ENCODE measurements around the gene CIITA.

The CIITA gene

DNA sequence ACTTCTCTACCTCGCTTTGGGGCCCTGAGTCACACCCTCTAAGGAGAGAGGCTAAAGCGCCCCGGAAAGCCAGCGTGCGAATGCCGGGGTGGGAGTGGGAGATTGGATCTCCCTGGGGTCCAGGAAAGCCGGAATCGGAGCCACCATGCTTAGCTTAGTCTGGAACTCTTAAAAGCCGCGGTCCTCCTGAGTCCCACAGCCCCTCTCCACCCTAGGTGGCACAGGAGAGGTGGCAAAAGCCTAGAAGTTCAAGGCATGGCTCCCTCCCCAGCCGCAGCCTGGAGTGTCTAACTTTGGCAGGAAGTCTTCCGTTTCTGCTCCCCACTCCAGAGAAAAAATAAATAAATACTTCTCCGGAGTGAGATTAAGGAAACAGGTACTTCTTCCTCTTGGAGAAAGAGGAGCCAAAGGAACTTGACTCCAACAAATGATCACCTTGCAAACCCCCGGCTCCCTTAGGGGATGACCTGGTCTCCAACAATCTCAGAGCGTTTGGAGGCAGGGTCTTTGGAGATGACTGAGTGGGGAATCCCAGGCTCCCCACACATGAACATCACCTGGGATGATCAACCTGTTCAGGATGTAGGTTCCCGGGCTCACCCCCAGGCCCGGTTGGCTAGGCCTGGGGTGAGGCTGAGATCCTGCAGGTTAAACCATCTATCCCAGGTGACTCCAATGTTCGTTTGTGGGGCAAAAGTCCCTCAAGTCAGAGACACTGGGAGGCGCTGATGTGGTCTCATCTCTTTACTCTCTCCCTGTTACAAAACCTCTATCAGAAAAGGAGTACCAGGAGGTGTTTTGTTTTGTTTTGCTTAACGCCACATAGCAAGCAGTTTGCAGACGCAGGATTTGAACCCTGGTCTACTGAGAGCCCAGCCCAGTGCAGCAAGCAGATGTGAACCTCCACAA is 2.9 kb downstream of the CIITA start:
- no peak for DNase-seq (ENCODE audit: low read depth)

DNA sequence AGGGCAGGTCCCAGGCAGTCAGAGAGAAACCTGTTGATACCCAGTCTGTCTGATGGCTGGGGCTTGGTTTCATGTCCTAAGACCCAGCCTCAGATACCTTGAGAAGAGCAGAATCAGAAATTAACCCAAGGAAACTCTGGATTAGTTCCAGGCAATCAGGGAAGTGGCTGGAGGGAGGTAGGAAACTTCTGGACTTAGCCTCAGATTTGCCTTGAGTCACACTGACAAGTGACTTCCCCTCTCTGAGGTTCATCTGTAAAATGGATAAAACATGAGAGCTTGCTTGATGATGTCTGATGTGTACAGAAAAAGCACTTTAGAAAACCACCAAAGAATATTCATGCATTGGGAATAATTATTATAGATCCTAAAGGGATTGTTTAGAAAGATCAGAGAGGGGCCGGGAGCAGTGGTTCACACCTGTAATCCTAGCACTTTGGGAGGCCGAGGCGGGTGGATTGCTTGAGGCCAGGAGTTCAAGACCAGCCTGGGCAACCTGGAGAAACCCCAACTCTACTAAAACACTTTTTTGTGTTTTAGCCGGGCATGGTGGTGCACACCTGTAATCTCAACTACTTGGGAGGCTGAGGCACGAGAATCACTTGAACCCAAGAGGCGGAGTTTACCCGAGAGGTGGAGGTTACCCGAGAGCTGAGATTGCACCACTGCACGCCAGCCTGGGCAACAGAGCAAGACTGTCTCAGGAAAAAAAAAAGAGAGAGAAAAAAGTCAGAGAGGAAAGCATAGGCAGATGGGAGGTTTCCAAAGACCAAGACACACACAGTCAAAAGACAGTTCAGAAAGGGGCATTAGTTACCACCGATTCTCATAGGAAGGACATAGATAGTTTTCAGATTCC is 3.8 kb downstream of the CIITA start:
- DNase-seq (ENCODE audit: low read depth): no peak

DNA sequence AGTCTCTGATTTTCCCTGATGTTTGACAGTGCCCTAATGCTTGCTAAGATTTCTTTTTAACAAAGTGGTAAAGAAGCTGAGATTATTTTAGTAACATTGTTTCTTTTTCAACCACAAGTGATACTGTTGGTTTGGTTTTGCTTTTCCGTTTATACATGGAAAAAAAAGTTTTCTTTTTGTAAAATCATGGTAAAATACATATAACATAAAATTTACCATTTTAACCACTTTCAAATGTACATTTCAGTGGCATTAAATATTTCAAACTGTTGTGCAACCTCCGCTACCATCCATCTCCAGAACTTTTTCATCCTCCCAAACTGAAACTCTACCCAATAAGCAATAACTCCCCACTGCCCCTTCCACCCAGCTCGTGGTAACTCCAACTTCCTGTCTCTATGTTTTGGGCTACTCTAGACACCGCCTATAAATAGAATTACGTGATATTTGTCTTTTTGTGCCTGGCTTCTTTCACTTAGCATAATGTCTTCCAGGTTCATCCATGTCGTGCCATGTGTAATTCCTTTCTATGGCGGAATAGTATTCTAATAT is 4.6 kb downstream of the CIITA start:
- no peak for DNase-seq (ENCODE audit: low read depth)

DNA sequence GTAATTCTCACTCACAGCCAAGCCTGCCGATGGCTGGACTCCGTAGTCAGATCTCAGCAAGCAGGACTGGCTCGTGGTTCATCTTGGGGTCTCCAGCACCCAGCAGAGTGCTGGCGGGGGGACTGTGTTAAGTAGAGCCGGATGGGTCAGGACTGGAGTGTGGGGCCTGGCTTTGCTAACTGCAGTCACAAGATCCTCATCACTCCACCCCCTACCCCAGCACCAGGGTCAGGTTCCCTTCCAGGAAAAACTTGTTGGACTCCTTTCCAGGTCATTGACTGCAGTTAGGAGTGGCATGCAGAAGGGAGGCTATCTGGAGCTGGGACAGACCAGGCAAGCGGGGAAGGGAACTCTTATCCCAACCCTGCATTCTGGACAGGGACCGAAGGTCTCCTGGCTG is 6.0 kb downstream of the CIITA start:
- DNase-seq (ENCODE audit: low read depth): no peak

DNA sequence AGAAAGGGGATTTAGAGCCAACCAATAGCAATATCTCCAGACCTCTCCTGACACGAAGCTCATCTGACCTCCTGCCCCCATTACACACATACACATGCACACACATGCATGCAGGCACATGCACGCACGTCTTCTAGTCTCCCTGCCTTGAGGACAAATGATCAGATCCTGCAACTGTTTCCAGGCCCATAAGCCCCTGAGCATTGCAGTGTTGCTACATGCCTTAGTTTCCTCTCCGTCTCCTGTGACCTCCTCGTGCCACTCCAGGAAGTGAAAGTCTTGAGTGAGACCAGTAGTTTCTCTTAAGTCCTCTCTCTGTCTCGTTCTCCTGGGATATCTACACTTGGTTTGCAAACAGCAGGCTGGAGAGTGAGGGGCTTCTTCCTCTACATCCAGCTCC is 8.2 kb downstream of the CIITA start:
- DNase-seq (ENCODE audit: low read depth): no peak

DNA sequence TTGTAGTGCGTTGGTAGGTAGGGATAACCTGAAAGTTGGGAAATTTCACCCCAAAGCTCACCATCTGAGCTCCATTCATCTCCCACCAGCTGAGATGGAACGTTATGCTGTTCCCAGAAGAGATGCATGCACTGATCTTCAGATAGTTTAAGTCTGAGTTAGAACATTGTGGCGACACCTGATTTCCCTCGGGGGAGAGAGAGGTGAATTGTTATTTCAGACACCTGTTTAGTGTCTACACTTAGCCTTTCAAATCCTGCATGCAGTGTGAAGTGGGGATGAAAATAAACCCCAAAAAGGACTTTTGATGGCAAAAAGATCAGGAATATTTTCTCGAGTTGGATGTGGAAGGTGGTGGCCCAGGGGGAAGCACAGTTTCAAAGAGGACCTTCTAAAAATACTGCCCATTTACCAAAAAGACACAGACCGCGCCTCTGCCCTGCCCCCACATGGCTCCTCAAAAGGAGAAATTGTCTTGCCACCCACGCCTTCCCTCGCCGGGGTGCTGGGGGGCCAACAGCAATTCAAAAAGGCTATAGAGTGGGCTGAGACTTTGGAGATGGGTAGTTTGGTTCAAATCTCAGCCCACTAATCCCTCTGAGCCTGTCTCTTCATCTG is 11.4 kb downstream of the CIITA start:
- no peak for DNase-seq (ENCODE audit: low read depth)

DNA sequence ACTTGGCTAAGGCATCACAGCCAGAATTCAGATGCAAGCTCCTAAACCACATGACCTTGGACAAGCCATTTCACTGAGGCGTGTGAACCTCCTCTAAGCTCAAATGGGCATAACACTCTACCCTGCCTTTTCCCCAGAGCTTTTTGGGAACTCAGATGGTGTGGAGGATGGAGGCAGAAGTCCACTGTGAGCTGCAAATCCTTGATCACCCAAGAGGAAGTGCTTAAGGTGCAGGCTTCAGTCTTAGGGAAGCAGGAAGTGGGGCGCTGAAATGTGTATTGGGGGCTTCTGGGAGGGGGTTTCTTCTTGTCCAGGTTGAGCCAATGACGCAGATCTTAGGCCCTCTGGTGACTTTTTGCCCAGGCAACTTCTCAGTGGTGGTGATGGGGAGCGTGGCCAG is 12.9 kb downstream of the CIITA start:
- no peak for DNase-seq (ENCODE audit: low read depth)

DNA sequence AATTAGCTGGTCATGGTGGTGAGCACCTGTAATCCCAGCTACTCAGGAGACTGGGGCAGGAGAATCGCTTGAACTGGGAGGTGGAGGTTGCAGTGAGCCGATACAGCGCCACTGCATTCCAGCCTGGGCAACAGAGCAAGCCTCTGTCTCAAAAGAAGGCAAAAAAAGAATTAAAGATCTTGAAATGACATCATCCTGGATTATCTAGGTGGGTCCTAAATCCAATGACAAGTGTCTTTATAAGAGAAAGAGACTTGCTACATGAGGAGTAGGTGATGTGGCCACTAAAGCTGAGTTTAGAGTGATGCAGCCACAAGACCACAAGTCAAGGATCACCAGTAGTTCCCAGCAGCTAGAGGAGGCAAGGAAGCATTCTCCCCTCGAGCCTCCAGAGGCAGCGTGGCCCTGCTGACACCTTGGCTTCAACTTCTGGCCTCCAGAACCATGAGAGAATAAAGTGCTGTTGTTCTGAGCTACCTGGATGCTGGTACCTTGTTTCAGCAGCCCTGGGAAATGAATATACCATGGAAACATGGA is 15.8 kb downstream of the CIITA start:
- DNase-seq (ENCODE audit: low read depth): no peak

DNA sequence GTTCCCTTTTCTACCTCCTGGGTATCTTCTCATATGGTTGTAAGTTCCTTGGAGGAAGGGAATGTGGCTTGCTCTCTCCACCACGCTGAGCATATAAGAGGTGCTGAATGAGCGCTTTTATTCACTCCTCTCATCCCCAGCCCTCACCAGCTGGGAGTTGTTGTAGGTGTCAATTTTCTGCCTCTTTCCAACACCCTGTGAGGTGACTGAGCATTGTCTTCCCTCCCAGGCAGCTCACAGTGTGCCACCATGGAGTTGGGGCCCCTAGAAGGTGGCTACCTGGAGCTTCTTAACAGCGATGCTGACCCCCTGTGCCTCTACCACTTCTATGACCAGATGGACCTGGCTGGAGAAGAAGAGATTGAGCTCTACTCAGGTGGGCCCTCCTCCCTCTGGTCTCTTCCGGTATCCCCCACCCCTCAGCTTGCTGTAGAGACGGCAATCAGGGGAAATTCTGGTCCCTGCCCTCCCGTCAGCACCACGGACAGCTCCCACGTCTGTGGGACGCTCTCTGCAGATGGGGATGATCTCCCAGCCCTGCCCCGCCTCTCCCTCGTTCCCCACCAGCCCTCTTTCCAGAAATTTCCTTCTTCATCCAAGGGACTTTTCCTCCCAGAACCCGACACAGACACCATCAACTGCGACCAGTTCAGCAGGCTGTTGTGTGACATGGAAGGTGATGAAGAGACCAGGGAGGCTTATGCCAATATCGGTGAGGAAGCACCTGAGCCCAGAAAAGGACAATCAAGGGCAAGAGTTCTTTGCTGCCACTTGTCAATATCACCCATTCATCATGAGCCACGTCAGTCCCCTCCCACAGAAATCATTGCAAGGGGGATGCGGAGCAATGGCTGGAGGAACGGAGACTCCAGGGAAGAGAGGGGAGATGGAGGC is 18.3 kb downstream of the CIITA start:
- DNase-seq (ENCODE audit: low read depth): no peak

DNA sequence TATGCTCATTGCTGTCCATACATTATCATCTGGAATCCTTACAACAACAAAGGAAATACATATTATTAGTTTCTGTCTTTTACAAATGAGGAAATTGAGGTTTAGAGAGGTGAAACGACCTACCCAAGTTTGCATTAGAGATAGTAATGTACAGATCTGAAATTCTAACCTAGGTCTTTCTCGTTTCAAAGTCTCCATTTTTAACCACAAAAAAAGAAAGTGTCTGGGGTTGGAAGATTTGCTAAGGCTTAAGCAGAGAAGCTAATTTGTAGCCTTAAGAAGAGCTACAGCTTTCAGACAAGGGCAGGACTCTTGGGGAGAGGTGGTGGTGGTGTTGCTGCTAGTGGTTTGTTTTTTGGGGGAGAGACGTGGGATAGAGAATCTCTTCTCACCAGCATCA is 19.2 kb downstream of the CIITA start:
- DNase-seq (ENCODE audit: low read depth): no peak

DNA sequence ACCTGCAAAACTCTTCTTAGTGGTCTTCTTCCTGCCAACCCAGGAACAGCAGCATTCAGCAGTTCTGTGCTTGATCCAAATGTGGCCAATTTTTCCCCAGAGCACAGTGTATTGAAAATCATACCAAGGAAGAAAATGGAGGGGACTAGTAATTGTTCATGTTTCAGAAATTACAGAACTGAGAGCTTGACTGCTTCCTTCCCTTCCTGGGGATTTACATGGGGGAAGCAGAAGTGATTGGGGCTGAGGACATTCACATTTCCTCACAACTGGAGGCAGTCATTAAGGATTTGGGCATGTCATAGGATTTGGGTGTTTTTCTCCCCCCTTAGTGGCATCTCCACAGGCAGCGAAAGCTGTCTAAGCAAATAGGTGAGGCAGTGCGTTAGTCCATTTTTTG is 19.7 kb downstream of the CIITA start:
- DNase-seq (ENCODE audit: low read depth): no peak

DNA sequence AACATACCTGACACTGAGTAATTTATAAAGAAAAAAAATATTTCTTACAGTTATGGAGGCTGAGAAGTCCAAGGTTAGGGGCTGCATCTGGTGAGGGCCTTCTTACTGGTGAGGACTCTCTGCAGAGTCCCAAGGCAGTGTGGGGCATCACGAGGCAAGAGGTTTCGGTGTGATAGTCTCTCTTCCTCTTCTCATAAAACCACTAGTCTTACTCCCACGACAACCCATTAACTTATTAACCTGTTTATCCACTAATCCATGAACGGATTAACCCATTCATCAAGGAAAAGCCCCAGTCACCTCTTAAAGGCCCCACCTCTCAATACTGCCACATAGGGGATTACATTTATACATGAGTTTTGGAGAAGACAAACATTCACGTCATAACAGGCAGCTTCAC is 20.1 kb downstream of the CIITA start:
- no peak for DNase-seq (ENCODE audit: low read depth)

DNA sequence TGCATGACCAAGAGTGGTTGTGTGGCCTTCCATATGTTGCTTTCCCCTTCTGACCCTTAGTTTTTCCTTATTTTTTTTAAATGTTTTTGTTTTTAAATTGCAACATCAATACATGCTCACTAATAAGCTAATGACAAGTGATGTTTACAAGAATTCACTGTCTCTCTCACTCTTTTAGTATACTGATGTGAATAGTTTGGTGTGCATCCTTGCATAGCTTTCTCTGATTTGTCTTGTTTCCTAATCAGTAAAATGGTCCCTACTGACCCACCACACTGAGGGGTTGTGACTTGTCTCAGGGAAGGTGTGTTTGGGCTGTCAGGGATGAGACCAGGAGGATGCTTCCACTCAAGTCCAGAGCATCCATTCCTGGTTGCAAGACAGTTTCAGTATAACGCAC is 26.0 kb downstream of the CIITA start:
- DNase-seq (ENCODE audit: low read depth): no peak

DNA sequence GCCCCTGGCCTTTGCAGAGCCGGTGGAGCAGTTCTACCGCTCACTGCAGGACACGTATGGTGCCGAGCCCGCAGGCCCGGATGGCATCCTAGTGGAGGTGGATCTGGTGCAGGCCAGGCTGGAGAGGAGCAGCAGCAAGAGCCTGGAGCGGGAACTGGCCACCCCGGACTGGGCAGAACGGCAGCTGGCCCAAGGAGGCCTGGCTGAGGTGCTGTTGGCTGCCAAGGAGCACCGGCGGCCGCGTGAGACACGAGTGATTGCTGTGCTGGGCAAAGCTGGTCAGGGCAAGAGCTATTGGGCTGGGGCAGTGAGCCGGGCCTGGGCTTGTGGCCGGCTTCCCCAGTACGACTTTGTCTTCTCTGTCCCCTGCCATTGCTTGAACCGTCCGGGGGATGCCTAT is 29.5 kb downstream of the CIITA start:
- no peak for DNase-seq (ENCODE audit: low read depth)

DNA sequence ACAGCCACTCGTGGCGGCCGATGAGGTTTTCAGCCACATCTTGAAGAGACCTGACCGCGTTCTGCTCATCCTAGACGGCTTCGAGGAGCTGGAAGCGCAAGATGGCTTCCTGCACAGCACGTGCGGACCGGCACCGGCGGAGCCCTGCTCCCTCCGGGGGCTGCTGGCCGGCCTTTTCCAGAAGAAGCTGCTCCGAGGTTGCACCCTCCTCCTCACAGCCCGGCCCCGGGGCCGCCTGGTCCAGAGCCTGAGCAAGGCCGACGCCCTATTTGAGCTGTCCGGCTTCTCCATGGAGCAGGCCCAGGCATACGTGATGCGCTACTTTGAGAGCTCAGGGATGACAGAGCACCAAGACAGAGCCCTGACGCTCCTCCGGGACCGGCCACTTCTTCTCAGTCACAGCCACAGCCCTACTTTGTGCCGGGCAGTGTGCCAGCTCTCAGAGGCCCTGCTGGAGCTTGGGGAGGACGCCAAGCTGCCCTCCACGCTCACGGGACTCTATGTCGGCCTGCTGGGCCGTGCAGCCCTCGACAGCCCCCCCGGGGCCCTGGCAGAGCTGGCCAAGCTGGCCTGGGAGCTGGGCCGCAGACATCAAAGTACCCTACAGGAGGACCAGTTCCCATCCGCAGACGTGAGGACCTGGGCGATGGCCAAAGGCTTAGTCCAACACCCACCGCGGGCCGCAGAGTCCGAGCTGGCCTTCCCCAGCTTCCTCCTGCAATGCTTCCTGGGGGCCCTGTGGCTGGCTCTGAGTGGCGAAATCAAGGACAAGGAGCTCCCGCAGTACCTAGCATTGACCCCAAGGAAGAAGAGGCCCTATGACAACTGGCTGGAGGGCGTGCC is 30.1 kb downstream of the CIITA start:
- no peak for DNase-seq (ENCODE audit: low read depth)

DNA sequence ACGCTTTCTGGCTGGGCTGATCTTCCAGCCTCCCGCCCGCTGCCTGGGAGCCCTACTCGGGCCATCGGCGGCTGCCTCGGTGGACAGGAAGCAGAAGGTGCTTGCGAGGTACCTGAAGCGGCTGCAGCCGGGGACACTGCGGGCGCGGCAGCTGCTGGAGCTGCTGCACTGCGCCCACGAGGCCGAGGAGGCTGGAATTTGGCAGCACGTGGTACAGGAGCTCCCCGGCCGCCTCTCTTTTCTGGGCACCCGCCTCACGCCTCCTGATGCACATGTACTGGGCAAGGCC is 30.7 kb downstream of the CIITA start:
- no peak for DNase-seq (ENCODE audit: low read depth)

DNA sequence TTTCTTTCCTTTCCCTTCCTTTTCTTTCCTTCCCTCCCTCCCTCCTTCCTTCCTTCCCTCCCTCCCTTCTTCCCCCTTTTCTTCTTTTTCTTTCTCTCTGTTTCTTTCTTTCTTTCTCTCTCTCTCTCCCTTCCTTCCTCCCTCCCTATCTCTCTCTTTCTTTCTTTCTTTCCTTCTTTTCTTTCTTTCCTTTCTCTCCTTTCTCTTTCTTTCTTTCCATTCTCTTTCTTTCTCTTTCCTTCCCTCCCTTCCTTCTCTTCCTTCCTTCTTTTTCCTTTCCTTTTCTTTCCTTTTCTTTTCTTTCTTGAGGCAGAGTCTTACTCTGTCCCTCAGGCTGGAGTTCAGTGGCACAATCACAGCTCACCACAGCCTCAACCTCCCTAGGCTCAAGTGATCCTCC is 34.3 kb downstream of the CIITA start:
- DNase-seq (ENCODE audit: low read depth): no peak

DNA sequence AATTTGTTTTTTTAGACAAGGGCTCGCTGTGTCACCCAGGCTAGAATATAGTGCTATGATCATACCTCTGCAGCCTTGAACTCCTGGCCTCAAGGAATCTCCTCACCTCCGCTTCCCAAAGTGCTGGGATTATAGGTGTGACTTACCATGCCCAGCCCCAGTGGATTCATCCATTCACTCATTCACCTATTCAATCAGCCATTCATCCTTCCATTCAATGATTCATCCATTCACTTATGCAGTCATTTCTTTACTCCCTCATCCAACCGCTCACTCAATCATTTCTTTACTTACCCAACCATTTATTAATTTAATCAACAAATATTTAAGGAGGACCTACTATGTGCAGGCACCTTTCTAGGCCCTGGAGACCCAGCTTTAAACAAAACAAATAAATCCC is 39.5 kb downstream of the CIITA start:
- no peak for DNase-seq (ENCODE audit: low read depth)

DNA sequence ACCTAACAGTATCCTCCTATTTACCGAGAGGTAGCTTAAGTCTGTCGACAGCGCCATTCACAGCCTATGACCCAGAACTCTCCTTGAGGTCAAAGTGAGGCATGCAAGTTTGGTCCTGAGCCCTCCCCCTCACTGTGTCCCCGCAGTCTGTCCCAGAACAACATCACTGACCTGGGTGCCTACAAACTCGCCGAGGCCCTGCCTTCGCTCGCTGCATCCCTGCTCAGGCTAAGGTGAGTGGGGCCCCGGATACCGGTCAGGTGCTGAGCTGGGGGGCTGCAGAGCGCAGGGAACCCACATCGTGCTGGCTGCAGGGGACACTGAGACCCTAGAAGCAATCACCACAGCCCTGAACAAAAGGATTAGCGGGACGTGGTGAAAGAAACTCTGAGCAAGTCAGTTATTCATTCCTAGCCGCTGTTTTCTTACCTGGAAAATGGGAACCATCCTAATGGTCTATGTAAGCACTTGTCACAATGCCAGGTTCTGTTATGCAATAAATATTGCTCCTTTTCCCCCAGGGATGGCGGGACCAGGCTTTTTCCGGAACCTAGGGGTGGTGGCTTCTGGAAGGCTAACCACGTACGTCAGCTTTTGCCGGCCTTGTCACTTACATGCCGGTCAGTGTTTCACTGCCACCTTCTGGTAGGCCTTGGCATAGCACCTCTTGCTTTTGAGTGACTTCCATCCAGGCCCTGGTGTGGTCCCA is 41.4 kb downstream of the CIITA start:
- peak; percentile 49 for DNase-seq (ENCODE audit: low read depth)

DNA sequence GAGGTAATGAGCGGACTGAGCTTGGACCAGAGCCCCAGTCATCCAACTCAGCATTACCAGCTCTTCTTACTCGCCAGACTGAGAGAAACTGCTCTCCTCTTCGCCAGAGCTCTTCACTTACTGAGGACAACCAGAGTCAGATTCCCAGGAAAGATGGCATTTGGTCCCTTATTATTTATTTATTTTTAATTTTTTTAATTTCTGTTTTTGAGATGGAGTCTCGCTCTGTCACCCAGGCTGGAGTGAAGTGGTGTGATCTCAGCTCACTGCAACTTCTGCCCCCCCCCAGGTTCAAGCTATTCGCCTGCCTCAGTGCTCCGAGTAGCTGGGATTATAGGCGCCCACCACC is 42.0 kb downstream of the CIITA start:
- DNase-seq (ENCODE audit: low read depth): no peak
